ENCODE measurements around the gene INTS11.

GRCh38 chr1:1282998-1283397, 41.5 kb downstream of the INTS11 start:
- TF ChIP-seq, protein P1, sequence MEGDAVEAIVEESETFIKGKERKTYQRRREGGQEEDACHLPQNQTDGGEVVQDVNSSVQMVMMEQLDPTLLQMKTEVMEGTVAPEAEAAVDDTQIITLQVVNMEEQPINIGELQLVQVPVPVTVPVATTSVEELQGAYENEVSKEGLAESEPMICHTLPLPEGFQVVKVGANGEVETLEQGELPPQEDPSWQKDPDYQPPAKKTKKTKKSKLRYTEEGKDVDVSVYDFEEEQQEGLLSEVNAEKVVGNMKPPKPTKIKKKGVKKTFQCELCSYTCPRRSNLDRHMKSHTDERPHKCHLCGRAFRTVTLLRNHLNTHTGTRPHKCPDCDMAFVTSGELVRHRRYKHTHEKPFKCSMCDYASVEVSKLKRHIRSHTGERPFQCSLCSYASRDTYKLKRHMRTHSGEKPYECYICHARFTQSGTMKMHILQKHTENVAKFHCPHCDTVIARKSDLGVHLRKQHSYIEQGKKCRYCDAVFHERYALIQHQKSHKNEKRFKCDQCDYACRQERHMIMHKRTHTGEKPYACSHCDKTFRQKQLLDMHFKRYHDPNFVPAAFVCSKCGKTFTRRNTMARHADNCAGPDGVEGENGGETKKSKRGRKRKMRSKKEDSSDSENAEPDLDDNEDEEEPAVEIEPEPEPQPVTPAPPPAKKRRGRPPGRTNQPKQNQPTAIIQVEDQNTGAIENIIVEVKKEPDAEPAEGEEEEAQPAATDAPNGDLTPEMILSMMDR (IDR thresholded peaks at IDR 0.05), result no peak
- no peak for TF ChIP-seq POLR2A (IDR thresholded peaks at IDR 0.05)
